Effector CD4-positive, alpha-beta T cell (primary cell): ENCODE data around the gene ABCC10.

Experiments used
- DNase-seq: peaks from one replicate; pipeline ENCODE4 v3.0.0-alpha.2; 2020

The ABCC10 gene

GRCh38 chr6:43471399-43471798 lies 44.1 kb downstream of the ABCC10 start:
- DNase-seq, result no peak

GRCh38 chr6:43472515-43472914 lies 45.2 kb downstream of the ABCC10 start:
- no peak for DNase-seq

GRCh38 chr6:43475516-43475915 lies 48.2 kb downstream of the ABCC10 start:
- DNase-seq, result no peak

- DNase-seq, result no peak
Observed at GRCh38 chr6:43476746-43477145, 49.4 kb downstream of the ABCC10 start.

- DNase-seq, result peak; percentile 96
Observed at GRCh38 chr6:43477235-43478007, 50.1 kb downstream of the ABCC10 start, which contains the start of gene TJAP1. TJAP1 (plus strand) TSS chr6:43477570; CDS start chr6:43499002, 21,432 bp downstream.

GRCh38 chr6:43478008-43478372 lies 50.6 kb downstream of the ABCC10 start:
- DNase-seq, result no peak

GRCh38 chr6:43481075-43481474 lies 53.7 kb downstream of the ABCC10 start:
- DNase-seq, result no peak

GRCh38 chr6:43481591-43482236 lies 54.4 kb downstream of the ABCC10 start:
- DNase-seq, result no peak

- DNase-seq, result no peak
Observed at GRCh38 chr6:43488667-43489276, 61.4 kb downstream of the ABCC10 start.

GRCh38 chr6:43489277-43490072 lies 62.1 kb downstream of the ABCC10 start:
- DNase-seq, result no peak

GRCh38 chr6:43490523-43490939 lies 63.2 kb downstream of the ABCC10 start:
- no peak for DNase-seq

GRCh38 chr6:43491750-43492661 lies 64.7 kb downstream of the ABCC10 start:
- DNase-seq, result no peak

- DNase-seq, result no peak
Observed at GRCh38 chr6:43492673-43493072, 65.3 kb downstream of the ABCC10 start.

GRCh38 chr6:43493230-43493629 lies 65.9 kb downstream of the ABCC10 start:
- no peak for DNase-seq

- no peak for DNase-seq
Observed at GRCh38 chr6:43493833-43494232, 66.5 kb downstream of the ABCC10 start.

- no peak for DNase-seq
Observed at GRCh38 chr6:43494321-43494720, 67.0 kb downstream of the ABCC10 start.

GRCh38 chr6:43494766-43495165 lies 67.4 kb downstream of the ABCC10 start:
- no peak for DNase-seq

- DNase-seq, result no peak
Observed at GRCh38 chr6:43495409-43495941, 68.1 kb downstream of the ABCC10 start.

GRCh38 chr6:43496370-43497128 lies 69.2 kb downstream of the ABCC10 start:
- DNase-seq, result no peak

GRCh38 chr6:43497129-43497396 lies 69.7 kb downstream of the ABCC10 start:
- no peak for DNase-seq

GRCh38 chr6:43497689-43498088 lies 70.3 kb downstream of the ABCC10 start:
- DNase-seq, result no peak
